HG03103 (cell line): ENCODE results near the gene PIK3R2.

Source experiments
- ATAC-seq: cut with Tn5 transposase; IDR thresholded peaks from one replicate; pipeline ENCODE4 v1.9.1; 2021; ENCODE audit warnings: low read depth; ENCODE audit not compliant: unreplicated experiment

PIK3R2 gene

DNA sequence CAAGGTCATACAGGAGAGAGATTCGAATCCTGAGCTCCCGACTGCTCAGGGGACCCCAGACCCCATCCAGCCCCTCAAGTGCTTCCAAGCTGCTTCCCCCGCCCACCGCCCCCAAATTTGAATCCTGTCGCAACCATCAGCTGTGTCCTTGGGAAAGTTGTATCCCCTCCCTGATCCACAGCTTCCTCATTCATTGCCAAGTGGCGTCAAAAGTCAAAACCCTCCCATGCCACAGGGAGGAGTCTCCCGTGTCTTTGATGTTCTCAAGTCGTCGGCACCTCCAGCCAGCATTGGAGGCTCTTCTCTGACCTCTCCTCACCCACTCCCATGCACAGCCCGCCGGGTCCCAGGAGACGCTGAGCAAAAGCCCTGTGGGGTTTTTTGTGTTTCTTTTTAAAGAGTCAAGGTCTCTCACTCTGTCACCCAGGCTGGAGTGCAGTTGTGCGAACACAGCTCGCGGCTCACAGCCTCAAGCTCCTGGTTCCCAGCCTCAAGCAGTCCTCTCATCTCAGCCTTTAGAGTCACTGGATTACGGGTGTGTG lies 17.8 kb downstream of the PIK3R2 start:
- ATAC-seq, result no peak

DNA sequence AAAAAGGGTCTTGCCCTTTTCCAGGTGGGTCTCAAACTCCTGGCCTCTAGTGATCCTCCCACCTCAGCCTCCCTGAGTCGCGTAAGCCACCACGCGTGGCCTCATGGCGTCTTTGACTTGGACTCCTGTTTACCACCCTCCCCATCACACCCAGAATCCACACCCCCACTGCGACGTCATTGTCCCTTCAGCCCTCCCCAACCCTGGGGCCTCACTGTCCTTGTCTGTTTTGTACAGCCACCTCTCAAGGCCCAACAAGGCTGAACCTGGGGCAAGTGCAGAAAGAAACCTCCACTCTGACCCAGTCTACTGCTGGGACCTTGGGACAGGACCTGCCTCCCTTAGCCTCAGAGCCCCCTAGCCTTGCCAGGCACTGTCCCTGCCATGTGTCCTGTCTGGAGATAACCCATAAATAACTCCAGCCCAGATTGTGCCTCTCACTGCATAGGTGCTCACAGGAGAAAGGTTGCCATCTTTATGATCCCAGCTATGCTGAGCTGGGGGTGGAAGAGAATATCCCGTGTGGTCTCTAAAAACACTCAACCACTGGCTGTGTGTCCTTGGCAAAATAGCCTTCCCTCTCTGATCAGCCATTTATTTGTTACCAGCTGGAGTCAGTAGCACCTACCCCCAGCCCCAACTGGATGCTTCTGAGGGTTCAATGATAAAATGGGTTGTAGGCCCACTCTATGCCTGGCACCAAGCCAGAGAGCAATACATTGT lies 18.8 kb downstream of the PIK3R2 start:
- no peak for ATAC-seq

DNA sequence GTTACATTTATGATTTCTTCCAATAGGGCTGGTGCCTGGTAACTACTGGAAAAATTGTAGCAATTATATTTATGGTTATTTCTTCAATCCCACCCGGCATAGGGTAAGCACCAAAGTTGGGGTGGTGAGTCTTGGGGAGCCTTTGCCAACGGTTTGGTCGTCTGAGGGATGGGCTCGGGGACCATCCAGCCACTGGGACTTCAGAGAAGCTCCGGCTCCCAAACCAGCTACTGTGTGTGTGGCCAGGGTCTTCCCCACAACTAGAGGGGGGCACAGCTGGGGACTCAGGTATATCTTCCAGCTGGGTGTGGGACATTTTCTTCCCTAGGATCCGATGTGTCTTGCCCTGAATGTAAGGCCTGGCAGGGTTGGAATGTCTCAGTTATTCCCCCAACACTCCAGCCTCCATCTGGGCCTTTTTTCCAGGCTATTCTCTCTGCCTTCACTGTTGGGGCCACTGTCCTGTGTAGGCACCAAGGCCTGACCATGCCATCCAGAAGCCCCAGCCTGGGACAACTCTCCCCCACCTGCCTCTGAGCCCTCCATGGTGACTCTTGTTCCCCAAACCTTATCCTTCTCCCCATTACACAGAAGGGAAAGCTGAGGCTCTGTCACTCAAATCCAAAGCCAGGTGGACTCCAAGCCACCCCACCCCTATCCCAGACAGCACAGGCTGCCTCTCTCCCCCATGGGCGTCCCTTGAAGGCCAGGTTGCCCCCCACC lies 19.5 kb downstream of the PIK3R2 start:
- no peak for ATAC-seq

DNA sequence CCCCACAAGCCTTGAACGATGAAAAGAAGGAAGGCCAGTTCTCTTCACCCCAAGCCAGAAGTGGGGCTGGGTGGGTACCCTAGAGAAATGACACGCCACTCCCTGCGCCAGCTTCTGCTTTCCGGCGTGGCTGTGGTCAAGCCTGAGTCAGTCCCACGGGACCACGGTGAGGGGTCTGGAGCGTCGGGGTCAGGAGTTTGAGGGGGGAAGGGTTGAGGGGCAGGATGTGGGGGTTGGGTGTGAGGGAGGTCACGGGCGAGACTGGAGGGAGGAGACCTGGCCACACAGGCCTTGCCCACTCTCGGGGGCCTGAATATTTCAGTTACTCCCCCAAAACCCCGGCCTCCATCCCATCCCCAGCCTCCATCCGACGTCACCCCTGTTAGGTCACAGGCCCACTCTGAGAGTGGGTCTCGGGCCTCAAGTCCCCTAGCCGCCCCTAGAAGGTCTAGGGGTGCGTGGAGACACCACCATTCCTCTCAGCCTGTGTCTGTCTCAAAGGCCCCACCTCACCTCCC lies 20.1 kb downstream of the PIK3R2 start:
- no peak for ATAC-seq

DNA sequence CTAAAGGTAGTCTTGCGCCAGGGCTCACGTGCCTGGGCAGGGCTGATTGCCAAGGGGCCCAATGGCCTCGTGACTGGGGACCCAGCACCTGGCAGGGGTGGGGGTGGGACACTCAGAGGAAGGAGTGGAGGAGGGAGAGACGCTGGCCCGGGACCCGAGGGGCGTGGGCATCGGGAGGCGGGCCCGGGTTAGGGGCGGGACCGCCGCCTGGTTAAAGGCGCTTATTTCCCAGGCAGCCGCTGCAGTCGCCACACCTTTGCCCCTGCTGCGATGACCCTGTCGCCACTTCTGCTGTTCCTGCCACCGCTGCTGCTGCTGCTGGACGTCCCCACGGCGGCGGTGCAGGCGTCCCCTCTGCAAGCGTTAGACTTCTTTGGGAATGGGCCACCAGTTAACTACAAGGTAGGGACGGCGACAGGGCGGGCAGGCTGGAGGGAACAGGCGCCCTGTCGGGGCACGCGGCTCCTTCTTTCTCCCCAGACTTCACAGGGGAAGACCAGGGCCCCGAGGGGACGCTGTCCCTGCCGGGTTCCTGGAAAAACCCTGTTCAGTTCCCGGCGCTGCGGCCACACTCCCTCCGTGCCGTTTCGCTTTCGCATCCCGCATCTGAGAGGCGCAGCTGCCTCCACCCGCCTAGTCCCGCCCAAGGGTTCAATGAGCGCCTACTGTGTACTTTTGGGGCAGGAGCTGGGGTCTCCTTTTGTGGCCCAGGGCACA lies 20.8 kb downstream of the PIK3R2 start, which contains the start of gene IFI30:
IFI30 (plus strand) TSS at position 242 of the 717 bp plus-strand sequence; CDS start at position 271, 29 bp downstream.
- no peak for ATAC-seq

DNA sequence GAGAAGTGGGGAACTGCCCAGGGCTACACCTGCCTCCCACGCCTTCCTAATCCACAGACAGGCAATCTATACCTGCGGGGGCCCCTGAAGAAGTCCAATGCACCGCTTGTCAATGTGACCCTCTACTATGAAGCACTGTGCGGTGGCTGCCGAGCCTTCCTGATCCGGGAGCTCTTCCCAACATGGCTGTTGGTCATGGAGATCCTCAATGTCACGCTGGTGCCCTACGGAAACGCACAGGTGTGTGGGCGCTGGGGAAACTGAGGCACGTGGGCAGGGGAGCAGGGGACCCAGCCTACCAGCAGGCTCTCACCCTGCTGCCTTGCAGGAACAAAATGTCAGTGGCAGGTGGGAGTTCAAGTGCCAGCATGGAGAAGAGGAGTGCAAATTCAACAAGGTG lies 22.0 kb downstream of the PIK3R2 start:
- ATAC-seq, result no peak

DNA sequence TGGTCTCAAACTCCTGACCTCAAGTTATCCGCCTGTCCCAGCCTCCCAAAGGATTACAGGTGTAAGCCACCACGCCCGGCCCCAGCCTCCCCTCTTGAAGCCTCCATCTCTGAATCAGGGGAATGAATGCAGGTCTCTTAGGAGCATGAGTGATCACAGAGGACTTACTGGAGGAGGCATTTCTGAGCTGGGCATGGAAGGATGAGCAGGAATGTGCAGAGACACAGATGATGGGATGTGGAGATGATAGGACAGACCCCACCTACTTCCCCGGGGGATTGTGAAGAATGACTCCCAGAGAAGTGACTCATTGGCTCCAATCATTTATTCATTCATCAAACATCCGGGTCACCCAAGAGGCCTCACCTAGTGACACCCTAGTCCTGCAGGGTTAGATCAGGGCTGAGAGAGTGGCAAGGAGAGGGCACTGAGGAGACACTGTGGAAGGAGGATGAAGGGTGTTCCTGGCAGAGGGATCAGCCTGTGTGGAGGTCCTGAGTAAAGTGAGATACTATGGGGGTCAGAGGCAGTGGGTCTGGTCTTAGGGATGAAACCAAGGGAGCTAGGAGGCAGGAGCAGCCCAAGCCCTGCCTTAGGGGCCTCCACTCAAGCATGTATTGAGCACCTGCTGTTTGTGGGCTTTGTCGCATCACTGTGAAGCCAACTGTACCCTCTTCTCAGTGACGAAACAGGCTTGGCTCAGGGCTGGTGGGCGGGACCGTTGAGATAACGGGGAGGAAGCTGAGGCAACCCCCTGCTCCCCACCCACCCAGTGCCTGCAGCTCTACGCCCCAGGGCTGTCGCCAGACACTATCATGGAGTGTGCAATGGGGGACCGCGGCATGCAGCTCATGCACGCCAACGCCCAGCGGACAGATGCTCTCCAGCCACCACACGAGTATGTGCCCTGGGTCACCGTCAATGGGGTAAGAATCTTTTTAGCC lies 23.7 kb downstream of the PIK3R2 start:
- ATAC-seq, result no peak

DNA sequence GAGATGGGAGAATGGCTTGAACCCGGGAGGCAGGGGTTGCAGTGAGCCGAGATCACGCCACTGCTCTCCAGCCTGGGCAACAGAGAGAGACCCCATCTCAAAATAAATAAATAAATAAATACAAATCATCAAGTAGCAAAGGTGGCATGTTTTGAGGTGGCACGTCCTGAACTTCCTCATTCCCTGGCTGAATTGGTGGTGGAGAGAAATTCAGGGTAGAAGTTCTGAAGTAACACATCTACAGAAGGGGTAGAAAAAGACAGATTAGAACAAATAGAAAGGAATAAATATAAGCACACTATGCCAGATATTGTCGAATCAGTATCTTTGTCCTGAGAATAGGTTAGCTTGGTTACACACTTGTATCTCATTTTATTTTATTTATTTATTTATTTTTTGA lies 27.0 kb downstream of the PIK3R2 start:
- ATAC-seq, result no peak

DNA sequence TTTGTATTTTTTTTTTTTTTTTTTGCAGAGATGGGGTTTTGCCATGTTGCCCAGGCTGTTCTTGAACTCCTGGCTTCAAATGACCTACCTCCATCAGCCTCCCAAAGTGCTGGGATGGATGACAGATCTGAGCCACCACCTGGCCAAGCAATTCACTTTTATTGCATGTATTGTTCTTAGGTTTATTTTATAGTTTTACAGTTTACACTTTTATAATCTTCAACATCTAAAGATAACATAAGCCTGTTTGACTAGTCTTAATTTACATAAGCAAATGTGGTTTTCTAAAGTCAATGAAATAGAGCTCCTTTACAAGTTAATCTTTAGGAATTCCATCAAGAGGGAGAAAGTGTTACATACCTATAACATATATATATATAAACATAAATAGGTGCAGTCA lies 30.6 kb downstream of the PIK3R2 start:
- ATAC-seq, result no peak

DNA sequence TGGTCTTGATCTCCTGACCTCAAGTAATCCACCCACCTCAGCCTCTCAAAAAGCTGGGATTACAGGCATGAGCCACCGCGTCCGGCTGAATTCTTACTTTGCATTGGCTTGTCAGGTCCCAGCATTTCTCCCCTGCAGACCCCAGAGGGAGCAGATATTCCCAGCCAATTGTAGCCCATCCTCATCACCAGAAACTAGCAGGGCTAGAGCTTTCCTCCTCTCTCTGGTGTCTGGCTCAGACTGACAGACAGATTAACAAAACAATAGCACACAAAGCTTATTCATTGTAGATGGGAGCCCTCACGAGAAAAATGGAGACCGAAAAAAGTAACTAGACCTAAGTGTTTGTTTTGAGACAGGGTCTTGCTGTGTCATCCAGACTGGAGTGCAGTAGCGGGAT lies 32.6 kb downstream of the PIK3R2 start:
- no peak for ATAC-seq

DNA sequence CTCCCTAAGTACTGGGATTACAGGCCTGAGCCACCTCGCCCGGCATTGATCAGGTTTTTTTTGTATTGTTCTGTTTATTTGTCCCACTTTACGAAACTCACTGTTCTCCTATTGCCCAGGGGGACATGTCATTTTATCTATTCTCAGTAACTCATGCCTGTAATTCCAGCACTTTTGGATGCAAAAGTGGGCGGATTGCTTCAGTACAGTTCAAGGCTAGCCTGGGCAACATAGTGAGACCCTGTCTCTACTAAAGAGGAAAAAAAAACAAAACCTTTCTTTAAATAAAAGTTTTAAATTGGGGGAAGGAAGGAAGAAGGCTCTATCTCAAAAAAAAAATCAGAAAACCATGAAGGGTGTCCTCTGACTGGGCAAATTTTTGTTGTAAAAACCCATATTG lies 37.3 kb downstream of the PIK3R2 start:
- no peak for ATAC-seq

DNA sequence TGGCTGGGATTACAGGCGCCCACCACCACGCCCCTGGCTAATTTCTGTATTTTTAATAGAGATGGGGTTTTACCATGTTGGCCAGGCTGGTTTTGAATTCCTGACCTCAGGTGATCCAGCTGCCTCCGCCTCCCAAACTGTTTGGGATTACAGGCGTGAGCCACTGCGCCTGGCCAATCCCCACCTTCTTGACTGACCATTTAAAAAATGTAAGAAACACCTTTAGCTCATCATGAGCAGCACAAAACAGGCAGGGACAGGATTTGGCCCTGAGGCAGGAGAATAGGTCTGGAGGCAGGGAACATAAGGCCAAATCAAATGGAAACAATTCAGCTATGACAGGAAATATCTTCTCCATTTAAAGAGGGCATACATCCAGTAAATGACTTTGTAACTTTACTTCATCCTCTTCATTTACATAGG lies 38.7 kb downstream of the PIK3R2 start:
- no peak for ATAC-seq

DNA sequence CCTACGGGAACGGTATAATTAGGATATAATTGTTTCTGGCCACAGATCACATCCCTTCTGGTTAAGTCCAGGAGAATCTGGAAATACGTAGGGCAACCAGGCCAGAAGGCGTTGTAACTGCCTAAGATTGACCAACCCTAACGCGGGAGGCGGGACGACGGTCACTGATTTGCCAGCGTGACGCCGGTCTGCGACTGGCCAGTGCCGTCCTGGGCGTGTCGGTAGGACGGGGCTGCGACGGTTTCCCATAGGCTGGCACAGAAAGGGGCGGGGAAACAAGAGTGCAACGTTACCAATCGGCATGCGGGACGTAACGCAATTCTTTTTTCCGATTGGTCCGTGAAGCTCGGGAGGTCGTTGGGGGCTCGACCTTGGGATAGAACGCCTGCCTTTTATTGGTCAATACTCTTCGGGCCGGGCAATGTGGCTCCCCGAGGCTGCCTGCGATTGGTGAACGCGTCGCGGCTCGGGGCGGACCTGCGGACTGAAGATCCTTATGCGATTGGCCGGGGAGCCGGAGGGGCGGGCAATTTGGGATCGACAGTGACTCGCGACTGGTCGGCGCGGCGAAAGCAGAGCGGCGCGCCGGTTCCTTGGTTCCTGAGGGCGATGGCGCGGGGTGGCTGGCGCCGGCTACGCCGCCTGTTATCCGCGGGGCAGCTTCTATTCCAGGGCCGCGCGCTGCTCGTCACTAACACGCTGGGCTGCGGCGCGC lies 39.9 kb downstream of the PIK3R2 start, which contains the start of gene MPV17L2:
MPV17L2 (plus strand) TSS at position 546 of the 715 bp plus-strand sequence; CDS start at position 610, 64 bp downstream.
- ATAC-seq, result peak; percentile 76

DNA sequence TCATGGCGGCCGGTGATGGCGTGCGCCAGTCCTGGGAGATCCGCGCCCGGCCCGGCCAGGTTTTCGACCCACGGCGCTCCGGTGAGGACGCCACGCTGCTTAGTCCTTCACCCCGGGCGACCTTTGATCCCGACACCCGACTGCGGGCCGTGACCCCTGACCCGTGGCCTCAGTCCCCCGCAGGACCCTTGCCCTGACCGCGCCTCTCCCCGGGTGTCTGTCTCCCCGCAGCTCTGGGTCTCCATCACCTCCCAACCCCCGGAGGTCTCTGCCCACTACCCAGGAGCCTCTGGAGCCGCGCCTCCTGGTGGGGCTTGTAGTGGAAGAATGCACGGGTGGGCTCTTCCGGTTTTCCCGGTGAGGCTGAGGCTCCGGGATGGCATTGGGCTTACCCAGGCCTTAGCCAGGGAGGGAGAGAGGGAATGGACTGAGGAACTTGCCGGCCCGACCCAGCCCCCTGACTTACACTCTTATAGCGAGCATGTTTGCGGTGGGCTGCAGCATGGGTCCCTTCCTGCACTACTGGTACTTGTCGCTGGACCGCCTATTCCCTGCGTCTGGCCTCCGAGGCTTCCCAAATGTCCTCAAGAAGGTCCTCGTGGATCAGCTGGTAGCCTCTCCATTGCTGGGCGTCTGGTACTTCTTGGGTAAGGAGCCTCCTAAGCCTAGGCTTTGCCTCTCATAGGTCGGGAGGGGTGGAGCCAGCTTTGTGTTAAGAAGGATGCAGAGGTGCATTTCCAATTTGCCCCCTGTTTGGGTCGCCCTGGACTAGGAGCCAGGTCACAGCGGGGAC lies 40.6 kb downstream of the PIK3R2 start:
- no peak for ATAC-seq

DNA sequence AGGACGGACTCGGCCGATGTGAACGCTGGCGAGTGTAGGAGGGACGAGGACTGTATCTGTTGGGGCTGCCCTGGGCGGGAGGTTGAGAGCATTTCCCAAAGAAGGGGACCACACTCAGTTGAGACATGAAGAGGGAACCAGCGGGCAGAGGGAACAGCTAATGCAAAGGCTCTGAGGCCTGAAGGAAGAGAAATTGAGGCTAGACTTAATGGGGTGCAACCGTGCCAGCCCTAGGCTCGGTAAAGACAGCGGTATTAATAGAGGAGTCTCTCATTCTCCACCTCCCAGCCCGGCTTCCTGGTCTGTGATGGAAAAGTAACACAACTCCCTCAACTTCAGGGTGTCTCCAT lies 41.2 kb downstream of the PIK3R2 start:
- no peak for ATAC-seq

DNA sequence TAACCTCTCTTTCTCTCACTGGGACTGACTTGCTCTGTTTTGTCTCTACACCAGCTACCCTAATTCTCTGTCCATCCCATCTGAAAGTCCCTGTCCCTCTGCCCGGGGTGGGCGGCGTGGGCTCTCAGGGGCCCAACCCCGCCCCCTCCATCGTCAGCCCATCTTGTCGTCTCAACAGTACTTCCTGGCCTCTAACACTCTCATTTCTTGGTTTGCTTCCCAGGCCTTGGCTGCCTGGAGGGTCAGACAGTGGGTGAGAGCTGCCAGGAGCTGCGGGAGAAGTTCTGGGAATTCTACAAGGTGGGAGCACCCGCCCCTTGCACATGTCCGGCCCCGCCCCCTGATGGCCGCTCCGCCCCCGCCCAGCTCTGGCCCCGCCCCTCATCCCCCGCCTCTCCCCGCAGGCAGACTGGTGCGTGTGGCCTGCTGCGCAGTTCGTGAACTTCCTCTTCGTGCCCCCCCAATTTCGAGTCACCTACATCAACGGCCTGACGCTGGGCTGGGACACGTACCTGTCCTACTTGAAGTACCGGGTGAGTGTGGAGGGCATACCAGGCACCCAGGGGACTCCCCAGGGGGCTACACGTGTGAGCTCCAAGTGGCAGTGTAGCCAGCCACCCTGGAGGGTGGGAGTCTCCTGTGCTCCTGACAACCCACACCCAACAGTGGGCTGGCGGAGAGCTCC lies 41.7 kb downstream of the PIK3R2 start:
- no peak for ATAC-seq

DNA sequence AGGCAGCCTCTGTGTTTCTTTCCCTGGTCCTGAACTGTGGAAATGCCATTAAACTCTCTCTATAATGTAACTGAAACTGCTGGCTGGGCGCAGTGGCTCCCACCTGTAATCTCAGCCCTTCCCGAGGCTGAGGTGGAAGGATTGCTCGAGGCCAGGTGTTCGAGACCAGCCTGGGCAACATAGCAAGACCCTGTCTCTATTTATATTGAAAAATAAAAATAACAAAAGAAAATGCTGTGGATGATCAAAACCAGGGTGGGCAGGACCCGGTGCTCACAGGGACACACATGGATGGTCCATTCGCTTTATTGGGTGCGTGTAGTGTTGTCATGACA lies 43.5 kb downstream of the PIK3R2 start:
- ATAC-seq, result no peak

DNA sequence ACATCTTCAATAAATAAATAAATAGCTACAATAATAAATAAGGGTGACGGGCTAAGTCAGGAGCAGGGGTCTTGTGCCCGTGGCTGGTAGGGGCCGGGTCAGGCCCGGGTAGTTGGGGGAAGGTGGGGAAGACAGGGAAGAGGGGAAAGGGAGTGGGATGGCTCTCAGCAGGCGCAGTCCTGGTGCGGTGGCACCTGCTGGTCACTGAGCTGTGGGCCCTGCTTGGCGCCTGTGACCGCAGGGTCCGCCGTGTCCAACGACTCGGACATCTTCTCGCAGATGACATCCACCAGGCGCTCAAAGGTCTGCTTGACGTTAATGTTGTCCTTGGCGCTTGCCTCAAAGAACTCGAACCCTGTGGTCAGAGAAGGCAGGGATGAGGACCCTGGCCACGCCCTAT lies 44.3 kb downstream of the PIK3R2 start:
- no peak for ATAC-seq
